T follicular helper cell (primary cell): ENCODE data around the gene SELPLG.
"Not testable (repeated sequence)": the region's sequence is repeated elsewhere in the genome, so short reads cannot be mapped to it uniquely, and the experiment has no call there.

ENCODE experiments used
- DNase-seq: peaks from one replicate; pipeline ENCODE4 v3.0.0-alpha.2; 2020; ENCODE audit warnings: low read depth
- total RNA-seq, 2 experiments: gene quantifications; one replicate each; lab custom pipeline; 2026; lab: John Stamatoyannopoulos, UW

Gene SELPLG, protein sequence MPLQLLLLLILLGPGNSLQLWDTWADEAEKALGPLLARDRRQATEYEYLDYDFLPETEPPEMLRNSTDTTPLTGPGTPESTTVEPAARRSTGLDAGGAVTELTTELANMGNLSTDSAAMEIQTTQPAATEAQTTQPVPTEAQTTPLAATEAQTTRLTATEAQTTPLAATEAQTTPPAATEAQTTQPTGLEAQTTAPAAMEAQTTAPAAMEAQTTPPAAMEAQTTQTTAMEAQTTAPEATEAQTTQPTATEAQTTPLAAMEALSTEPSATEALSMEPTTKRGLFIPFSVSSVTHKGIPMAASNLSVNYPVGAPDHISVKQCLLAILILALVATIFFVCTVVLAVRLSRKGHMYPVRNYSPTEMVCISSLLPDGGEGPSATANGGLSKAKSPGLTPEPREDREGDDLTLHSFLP
- total RNA-seq: 32.2 to 359 reads per million in 2 experiments

DNA sequence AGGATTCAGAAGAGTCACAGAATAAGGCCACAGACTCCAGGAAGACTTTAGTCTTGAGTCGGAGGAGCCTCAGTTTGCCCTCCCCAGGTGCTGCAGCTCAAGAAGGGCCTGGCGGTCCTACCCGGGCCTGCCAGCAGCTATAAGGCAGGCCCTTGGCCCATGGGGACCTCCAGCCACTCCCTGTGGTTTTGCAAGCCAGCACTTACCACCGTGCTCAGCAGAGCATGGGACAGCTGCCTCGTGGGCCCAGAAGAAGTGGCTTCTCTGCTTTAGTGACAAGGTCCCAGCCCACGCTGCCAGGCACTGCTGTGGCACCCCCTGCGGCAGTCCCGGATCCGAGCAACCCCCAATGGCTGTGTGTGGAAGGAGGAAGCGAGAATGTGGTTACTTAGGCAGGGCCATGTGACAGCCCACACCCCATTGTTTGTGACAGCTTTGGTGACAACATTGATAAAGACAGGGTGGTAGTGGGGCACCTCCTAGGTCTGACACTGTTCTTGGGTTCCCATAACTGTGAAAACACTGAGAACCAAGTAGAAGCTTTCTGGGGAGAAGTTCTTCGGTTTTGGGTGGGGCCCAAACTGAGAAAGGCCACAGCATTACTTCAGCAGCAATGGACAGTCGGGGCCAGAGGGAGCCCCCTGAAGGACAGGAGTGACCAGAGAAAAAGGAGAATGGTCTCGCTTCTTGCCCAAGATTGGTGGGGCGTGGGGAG lies at the start of gene SELPLG:
TSS of gene SELPLG (minus strand) at position 361 of the 715 bp plus-strand sequence. CDS start 9,587 bp downstream, outside the sequence.
- DNase-seq: peak; percentile 82

DNA sequence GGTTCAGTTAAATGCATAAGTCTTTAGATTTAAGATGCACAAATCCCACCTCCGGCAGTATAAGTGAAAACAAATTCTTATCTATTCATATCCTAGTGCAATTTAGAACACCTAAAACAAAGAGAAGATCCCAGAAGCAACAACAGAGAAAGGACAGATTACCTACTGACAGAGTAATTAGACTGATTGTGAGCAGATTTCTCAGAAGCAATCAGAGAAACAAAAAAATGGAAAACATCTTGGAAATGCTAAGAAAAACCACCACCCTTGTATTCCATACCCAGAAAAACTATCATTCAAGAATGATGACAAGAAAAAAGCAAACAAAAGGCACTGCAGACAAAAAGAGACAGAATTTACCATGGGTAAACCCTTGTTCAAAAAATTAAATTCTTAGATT lies 47.6 kb upstream of the SELPLG start:
- no peak for DNase-seq

DNA sequence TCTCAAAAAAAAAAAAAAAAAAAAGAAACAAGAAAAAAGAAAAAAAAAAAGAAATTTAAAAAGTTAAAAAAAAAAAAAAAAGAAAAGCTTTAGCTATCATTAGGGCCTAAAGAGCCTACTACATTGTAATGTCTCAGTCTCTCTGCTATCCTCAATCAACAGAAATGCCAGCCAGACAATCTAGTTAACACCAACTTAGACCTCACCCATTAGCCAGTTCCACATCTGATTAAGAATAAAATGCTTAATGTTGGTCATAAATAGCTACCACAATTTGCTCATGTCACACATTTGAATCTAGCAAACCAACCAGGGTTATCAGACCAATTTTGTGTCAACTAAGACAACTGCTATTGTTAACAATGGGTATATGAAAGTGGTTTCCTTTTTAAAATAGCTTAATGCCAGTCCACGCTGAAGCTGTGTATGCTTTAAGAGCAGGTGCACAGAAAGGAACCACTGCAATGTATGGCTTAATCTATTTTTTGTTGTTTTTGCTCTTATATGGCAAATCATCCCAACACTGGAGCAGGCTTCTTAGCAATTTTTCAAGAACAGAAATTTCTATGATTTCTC lies 45.5 kb upstream of the SELPLG start:
- DNase-seq: no peak

DNA sequence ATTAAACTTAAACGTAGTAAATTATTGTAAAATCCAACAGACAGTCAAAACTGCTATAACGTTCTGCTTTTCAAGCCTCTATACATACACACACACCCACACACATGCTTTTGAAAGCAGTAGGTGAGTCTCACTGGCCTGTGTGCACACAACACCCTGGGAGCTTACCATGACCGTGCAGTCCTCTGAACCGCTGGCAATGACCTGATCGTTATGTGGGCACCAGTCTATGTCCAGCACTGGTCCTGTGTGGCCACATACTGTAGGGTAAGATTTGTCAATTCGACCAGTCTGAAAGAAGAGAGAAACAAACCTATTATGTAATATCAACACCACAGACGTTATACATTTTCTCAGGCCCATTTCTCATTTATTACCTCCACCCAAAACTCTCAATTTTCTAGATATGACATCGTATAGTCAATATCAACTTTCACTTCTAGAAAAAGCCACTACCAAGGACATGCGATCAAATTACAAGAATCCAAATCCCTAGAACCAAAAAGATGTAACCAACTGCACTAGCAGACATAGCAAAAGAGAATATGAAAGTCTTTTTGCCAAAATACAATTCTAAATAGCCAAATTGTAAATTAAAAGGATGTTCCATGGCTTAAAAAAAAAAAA lies 44.5 kb upstream of the SELPLG start:
- DNase-seq: no peak

DNA sequence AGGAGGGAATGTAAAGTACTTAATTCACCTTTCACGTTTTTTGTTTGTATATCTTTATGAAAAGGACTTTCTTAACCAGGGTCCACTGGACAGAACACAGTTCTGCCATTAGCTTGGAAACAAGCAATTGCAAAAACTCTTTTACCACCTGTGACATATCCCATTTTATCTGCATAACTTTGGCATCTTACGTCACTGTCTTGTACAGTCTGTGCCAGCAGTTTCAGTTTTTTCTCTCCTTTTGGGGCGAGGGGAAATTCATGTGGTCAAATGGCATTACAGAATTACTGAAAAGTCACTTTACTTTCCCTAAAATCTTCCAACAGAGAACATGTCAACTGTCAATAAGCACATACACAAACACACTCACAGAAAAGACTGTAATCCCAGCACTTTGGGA lies 43.7 kb upstream of the SELPLG start:
- no peak for DNase-seq

DNA sequence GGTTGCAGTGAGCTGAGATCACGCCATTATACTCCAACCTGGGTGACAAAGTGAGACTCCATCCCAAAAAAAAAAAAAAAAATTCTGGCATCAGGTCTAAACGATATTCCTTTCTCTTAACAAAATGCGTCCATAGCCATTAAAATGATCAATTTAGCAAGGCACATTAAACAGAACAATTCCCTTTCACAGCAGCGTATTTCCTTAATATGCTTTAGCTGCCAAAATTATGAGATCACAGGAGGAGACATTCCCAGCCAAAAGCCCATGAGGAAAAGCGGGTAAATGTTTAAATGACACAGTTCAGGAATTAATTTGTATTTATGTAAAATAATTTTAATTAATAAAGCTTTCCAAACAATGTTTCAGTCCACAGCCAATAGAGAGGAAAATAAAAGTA lies 43.0 kb upstream of the SELPLG start:
- no peak for DNase-seq

DNA sequence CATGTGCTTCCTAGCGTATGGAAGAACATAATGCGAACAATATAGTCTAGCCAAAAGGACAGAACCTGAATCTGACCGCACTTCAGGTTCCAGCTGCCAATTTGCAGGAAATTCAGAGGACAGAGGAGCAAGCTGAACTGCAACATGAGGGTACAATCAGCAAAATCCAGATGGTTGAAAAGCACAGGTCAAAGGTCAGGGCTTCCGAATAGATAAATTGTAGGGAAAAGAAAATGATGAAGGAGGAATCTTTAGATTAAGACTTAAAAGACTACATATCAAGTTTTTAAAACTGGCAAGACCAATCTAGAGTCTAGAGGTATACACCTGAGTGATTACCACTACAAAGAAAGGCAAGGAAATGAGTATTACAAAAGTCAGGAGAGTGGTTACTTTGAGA lies 42.1 kb upstream of the SELPLG start:
- no peak for DNase-seq

DNA sequence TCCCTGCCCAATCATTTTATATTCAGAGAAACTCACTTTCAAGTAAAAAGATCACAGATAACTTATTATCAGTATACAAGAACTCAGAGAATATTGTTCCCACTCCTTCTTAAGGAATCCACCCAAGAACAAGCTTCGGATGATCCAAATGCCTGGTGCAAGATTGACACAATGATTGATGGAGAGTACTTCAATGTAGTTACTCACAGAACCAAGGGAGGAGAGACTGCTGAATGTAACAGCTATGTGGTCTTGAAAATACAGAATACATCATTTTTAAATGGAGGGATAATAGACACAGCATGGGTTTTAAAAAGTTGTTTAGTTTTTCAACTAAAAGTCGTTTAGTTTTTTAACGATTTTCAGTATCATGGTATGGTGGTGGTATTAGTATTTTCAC lies 38.4 kb upstream of the SELPLG start:
- DNase-seq: no peak

DNA sequence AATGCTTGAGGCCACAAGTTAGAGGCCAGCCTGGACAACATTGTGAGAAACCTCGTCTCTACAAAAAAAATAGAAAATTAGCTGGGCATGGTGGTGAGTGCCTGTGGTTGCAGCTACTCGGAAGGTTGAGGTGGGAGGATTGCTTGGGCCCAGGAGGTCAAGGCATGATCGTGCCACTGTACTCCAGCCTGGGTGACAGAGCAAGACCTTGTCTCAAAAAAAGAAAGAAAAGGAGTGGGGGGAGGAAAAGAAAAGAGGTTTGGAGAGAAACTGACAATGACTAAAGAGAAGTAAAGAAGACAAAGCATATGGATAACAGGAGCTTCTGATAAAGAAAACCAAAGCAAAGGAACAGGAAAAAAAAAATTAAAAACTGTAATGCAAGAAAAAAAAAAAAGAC lies 37.4 kb upstream of the SELPLG start:
- DNase-seq: no peak

DNA sequence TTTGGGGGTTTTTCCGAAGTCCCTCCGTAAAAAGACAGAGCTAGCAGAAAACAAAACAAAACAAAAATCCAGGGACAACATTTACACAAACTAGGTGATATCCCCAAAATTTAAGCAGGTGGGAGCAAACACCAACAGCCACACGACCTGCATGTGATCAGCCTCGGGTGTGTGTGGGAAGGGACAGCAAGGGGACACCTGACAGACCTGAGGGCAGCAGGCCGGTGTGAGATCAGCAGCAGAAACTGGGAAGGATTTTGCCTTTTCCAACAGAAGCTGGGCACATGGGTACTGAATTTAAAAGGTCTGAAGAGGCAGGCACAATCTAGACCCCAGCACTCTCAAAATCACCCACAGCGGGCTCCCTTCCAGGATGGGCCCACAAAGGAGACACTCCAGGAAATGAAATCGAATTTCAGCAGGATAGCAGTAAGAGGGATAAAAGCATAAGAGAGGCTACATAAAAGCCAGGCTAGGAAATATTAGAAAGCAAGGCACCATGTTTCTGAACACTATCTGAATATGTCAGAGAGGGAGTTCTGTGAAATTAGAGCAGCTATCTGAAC lies 36.5 kb upstream of the SELPLG start:
- no peak for DNase-seq

DNA sequence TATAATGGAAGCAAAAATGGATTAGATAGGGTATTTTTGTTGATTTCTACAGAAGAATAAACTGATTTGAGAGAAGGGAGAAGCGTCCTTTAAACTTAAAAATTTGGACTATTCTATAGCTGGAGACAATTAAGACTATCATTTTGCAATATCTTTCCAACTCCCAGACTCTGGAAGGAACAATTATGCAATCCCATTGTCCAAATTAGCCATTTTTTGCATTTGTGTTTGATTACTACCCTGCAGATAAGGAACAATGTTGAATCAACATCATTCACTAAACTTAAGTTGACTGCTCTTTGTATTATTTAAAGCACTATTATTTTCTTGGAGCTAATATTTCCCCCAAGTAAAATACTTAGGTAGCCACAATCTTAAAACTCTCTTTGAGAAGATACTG lies 34.8 kb upstream of the SELPLG start:
- no peak for DNase-seq

DNA sequence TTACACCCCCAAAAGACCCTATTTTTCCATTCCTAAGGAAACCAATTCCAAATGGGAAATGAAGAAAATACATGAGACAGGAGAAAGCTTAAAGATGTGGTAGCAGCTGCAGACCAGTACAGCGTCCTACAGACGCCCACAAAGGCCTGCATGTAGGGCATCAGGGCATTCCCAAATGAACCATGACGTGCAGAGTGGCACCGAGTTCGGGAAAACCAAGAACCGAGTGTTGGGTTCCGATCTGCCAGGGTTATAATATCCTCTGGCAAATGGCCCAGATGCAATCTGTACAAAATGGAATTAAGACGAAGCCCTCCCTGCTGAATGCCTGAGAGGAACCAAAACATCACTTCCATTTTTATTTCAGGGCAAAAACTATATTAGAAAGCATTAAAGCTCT lies 34.4 kb upstream of the SELPLG start:
- no peak for DNase-seq

DNA sequence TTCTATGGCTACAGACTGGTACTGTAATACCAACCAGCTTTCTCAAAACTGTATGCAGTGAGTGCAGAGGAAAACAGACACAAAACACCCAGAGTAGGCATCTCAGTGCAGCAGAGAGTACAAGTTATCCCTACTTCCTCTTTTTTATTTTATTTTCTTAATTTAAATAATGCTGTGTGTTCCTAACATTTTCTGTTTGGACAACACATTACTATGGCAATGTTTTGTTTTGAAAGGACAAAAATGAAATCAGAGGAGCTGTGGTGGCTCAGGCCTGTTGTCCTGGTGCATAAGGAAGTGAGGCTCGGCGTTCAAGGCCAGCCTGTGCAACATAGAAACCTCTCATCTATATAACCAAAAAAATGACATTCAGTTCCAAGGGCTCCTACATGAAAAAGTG lies 33.7 kb upstream of the SELPLG start:
- DNase-seq: no peak

DNA sequence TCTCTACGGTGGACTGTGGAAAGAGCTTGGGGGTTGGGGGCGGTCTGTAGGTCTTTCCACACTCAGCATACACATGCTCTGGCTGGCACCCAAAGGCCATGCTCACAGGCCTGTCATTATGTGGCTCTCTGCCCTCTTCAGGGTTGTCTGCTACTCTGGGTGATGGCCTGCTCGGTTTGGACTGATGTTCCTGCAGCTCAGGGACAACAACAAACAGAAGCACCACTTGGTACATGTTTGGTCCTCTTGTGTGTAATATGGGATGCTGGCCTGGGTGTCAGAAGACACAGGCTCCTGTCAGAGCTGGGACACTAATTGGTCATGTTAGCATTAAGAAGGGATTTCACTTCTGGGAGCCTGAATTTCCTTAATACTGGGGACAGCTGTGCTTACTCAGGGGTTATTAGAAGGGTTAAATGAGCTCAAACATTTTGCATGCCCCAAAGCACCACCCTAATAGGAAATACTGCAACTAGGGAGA lies 32.7 kb upstream of the SELPLG start:
- DNase-seq: no peak

DNA sequence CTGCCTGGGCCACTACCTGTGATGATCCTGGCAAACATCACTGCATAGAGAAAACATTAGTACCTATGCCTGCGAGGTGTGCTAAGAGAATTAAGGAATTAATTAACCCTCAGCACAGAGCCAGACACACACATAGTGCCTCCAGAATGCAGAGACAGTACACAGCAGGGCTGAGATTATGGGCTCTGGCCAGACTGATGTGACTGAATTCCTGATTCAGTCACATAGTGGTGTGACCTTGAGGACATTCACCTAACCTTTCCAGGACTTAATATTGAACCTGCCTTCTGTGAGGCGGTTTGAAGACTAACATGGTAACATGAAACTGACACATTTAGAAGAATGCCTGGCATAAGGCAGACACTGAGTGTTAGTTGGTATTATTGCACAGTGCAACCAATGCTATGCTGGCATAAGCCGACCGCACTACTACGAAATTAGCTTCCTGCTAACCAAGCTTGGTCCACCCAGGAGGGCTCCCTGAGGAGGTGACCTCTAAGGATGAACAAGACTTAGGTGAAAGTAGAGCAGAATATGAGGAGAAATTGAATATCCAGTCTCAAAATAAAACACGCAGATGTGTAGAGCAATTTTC lies 32.0 kb upstream of the SELPLG start:
- no peak for DNase-seq

DNA sequence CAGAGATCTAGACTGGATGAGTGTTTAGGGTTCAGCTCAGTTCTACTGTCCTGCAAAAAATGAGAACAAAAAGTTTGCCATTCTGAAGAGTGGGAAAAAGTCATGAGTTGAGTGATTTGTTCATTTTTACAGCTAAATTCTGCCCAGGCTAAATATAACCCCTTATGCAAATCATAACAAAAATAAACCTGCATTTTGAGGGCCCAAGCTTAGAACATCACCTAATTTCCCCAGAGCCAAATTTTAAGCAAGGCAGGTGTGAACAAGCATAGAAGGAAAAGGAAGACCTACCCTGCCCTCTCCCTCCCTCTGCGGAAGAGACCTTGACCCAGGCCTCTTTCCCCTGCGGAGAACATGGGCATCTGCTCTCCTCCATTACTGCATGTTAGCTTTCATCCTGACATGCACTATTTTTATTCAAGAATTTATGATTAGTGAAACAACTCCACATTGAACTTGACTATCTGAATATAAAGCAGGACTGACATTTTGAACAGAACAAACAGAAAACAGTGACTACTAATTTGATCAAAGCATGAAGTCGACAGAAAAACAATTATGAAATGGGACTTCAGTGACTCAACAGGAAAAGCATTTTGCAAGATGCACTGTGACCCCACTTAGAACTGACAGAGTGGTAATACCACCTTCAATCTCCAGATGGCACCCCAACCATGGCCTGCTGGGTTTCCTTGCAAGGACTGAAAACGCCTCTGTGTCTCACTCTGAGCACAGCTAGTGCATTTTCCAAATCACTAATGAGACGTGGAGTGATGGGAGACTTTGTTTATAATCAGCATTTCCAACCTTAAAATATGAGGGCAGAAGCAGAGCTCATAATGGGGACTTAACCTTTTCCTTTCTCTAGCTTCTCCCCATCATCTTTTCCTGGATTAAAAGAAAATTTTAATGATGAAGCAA lies 30.9 kb upstream of the SELPLG start:
- DNase-seq: peak; percentile 72

DNA sequence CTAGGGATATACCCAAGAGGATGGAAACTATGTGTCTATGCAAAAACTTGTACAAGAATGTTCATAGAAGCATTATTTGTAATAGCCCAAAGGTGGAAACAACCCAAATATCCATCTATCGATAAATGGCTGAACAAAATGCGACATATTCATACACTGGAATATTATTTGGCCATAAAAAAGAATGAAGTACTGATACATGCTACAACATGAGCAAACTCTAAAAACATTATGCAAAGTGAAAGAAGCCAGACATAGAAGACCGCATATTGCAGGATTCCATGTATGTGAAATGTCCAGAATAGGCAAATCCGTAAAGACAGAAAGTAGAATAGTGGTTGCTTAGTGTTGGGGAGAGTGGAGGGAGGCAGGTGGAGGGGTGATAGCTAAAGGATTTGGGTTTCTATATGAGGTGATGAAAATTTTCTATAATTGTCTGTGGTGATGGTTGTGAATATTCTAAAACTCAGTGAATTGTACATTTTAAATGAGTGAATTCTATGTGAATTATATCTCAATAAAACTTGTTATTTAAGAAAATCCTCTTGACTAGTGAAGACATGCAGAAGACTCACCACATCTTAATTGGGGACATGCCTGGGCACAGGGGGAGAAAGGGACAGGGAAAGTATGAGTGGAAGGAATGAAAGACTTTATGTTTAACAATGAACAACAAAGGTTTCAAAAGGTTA lies 29.8 kb upstream of the SELPLG start:
- no peak for DNase-seq

DNA sequence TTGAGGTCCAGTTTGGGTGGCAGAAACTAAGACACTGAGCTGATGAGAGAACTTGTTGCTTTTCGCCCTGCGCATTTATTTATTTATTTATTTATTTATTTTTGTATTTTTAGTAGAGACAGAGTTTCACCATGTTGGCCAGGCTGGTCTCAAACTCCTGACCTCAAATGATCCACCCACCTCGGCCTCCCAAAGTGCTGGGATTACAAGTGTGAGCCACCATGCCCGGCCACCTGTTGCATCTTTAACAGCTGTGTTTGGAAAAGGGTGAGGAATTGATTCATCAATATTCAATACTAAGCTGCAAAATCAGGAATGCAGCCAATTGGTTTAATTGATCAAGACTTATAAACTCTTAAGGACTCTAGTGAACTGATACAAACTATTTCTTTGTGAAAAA lies 24.4 kb upstream of the SELPLG start:
- DNase-seq: not testable (repeated sequence)

DNA sequence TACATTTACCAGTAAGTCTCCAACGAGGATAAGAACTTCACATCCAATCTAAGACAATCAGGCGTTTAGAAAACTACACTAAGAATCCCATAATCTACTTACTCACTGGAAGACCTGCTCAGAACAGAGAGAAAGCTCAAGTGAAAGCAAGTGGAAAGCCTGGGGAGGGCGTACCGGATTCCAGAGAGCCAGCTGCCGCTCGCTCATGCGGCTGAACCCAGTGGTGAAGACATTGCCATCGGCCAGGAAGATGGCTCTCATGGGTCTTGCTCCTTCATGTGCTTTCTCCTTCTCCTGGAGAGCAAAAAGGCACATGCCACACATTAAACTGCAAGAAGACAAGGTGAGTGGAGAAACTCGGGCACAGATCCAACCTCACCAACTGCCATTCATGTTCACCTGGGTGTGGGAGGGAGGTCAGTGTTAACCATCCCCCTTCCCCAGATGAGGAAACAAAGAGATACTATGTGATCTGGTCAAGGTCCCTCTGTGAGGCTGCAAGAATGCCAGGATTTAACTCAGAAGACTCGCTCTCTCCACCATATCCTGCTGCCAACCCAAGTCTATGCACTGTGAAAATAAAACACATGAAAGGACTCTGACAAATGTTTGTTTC lies 23.5 kb upstream of the SELPLG start:
- no peak for DNase-seq
